ENCODE results near the gene PVRIG.
"Not testable (repeated sequence)": the region's sequence is repeated elsewhere in the genome, so short reads cannot be mapped to it uniquely, and the experiment has no call there.

The PVRIG gene

GRCh38 chr7:100243385-100243784, 23.6 kb downstream of the PVRIG start:
- DNase-seq, result not testable (repeated sequence)

DNA sequence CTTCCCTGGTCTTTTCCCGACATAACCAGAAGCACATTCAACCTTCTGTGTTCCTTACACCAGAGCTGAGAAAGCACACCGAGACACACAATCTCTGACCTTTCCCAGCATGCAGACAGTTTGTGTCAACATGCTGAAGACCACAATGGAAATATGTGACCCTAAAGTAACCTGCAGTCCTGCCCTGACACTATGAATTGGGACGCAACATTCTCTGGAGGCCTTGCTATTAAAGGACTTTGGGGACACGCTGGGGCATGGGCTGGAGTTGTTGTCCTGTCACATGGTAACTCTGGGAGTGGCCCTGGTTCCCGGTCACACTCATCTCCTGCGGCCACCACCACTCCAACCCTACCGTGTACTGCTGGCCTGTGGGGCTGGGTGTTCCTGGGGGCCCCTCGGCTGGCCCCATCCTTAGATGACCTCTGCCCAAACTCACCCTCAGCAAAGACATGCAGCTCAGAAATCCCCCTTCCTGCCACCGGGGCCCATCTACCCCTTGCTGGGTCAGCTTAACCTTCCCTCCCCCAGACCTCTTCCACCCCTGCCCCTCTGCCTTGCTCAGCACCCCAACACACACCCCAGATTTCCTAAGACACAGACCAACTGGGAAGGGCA, 25.3 kb downstream of the PVRIG start:
- not testable (repeated sequence) for DNase-seq

GRCh38 chr7:100246121-100246864, 26.5 kb downstream of the PVRIG start:
- not testable (repeated sequence) for DNase-seq

DNA sequence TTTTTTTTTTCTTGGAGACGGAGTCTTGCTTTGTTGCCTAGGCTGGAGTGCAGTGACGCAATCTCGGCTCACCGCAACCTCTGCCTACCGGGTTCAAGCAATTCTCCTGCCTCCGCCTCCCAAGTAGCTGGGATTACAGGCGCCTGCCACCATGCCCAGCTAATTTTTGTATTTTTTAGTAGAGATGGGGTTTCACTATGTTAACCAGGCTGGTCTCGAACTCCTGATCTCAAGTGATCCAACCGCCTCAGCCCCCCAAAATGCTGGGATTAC, 27.1 kb downstream of the PVRIG start:
- DNase-seq, result not testable (repeated sequence)

GRCh38 chr7:100247152-100247757, 27.5 kb downstream of the PVRIG start:
- DNase-seq, result peak; percentile 36

DNA sequence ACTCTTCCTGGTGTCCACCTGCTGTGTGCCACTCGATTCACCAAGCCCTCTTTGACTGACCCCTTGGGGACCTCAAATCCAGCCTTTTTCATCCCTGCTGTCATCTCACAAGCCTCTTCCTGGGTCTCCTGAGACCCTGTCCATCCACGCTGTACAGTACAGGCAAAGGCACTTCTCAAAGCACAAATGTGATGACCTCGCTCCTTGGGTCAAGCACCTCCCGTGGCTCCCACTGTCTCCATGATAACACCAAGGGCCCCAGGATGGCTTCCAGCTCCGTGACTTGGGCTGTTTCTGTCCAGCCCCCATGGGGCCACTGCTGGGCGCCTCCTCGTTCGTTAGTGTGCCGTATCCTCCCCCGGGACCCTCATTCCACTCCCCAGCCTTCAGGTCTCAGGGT, 28.7 kb downstream of the PVRIG start:
- no peak for DNase-seq

GRCh38 chr7:100257017-100257416, 37.3 kb downstream of the PVRIG start:
- DNase-seq, result no peak

DNA sequence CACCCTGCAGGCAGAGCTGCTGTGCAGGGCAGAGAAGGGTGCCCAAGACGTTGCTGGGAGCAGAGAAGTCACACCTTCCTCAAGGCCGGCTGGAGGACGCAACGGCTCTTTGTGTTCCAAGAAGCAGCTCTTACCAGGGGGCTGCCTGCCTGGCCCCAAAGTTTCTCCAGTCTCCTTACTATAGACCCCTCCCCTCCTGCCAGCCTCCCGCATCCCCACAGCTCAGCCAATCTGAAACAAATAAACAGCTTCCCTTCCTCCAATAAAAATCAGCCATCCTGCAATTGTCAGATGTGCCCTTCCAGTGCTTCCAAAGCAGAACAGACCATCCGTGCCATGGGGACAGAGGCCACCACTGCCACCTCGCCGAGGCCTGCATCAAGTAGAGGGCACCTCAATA, 40.2 kb downstream of the PVRIG start:
- not testable (repeated sequence) for DNase-seq

DNA sequence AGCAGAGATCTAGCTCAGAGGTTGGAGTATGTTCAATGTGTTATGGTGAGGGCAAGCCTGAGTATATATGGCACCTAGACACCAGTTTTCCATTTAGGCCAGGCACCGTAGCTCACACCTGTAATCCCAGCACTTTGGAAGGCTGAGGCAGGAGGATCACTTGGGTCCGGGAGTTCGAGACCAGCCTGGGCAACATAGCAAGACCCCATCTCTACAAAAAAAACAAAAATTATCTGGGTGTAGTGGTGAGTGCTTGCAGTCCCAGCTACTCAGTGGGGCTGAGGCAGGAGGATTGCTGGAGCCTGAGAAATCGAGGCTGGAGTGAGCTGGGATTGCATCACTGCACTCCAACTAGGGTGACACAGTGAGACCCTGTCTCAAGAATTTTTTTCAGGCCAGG, 43.1 kb downstream of the PVRIG start:
- DNase-seq, result not testable (repeated sequence)

- DNase-seq, result not testable (repeated sequence)
These were observed 44.5 kb downstream of the PVRIG start for GRCh38 chr7:100264223-100264622.

DNA sequence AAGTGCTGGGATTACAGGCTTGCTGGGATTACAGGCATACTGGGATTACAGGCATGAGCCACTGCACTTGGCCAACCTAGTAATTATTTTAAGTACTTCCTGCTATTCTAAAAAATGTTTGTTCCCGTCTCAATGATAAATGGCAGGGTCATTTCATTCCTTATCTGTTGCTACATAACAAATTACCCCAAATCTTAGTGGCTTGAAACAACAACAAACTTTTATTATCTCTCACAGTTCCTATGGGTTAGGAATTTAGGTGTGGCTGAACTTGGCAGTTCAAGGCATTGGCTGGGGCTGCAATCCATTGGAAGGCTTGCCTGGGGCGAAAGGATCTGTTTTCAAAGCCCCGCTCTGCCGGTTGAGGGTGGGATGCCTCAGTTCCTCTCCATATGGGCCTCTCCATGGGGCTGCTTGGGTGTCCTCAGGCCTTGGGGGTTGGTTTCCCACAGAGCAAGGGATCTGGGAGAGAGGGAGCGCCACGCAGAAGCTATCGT, 45.0 kb downstream of the PVRIG start:
- not testable (repeated sequence) for DNase-seq

- DNase-seq, result not testable (repeated sequence)
These were observed 46.1 kb downstream of the PVRIG start for GRCh38 chr7:100265851-100266250.

- no peak for DNase-seq
These were observed 47.0 kb downstream of the PVRIG start for GRCh38 chr7:100266576-100267354.

- no peak for DNase-seq
These were observed 47.9 kb downstream of the PVRIG start for GRCh38 chr7:100267648-100268047.

DNA sequence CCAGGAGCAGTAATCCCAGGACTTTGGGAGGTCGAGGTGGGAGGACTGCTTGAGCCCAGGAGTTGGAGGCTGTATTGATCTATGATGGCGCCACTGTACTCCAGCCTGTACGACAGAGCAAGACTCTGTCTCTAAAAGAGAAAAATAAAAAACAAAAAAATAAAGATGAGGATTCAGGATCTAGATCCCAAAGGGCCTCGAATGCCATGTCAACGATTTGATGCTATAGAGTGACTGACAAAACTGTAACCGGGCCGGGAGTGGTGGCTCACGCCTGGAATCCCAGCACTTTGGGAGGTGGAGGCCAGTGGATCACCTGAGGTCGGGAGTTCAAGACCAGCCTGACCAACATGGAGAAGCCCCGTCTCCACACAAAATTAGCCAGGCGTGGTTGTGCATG, 49.1 kb downstream of the PVRIG start:
- not testable (repeated sequence) for DNase-seq

DNA sequence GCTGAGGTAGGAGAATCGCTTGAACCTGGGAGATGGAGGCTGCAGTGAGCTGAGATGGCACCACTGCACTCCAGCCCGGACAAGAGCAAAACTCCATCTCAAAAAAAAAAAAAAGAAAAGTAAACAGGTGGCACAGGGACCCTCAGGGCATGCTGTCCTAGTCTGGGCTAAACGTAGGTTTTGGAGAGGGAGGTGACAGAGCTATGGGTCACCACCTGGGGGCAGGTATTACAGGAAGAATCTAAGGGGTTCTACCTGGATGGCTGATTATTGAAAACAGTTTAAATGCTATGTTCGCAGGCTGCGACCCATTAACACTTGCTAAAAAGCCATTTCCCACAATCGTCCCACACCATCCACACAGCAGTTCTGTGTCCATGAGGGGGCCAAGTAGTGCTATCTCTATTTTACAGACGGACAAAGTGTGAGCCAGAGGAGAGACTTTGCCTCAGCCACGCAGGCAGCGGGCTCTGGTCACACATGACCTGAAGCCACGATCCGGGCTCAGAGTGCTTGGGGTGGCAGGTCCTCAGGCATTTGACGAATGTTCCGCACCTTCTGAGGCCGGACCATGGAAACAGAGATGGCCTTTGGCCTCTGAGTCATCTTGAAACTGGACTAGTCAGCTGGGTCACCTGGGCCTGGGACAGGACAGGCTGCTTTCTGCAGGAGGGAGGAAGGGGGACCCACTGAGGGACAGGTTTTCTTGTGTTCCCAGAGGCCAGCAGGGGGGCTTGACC, 49.7 kb downstream of the PVRIG start:
- DNase-seq, result not testable (repeated sequence)

GRCh38 chr7:100270046-100270918, 50.5 kb downstream of the PVRIG start:
- DNase-seq, result peak; percentile 39

Measured in right hindlimb (tissue), 1 donor.